Endothelial cell of umbilical vein (primary cell): ENCODE data around the gene TSSC4.

Experiments used
- EZH2 ChIP-seq: IDR thresholded peaks from 2 replicates; pipeline ENCODE4 v1.6.1; 2012; ENCODE audit warnings: borderline replicate concordance, low read depth, mild to moderate bottlenecking, moderate library complexity, low read length, inconsistent platforms; ENCODE audit not compliant: severe bottlenecking
- JUN ChIP-seq: IDR thresholded peaks from 2 replicates; pipeline ENCODE4 v1.6.1; 2011; ENCODE audit warnings: borderline replicate concordance, low read depth; ENCODE audit not compliant: insufficient read length, insufficient read depth
- MYC ChIP-seq: IDR thresholded peaks from one replicate; pipeline ENCODE4 v1.6.1; 2011; ENCODE audit warnings: mild to moderate bottlenecking, low read depth, low read length
- POLR2A ChIP-seq: IDR thresholded peaks from 2 replicates; pipeline ENCODE4 v1.6.1; 2012; ENCODE audit warnings: low read depth, mild to moderate bottlenecking, control low read depth, low read length
- POLR2AphosphoS5 ChIP-seq: IDR thresholded peaks from 2 replicates; pipeline ENCODE4 v1.6.1; 2012; ENCODE audit warnings: low read depth, mild to moderate bottlenecking, control low read depth, low read length, moderate library complexity; ENCODE audit not compliant: insufficient read depth
- TF ChIP-seq, protein P1 (sequence below): IDR thresholded peaks from 2 replicates; pipeline ENCODE4 v1.6.1; 2011; ENCODE audit not compliant: insufficient read depth, insufficient read length
- TF ChIP-seq, protein P2 (sequence below), 2 donors: IDR thresholded peaks; 1 replicate in 1 of 2; 2 replicates in 1 of 2; pipeline ENCODE4 v1.5.1; 2011; ENCODE audit warnings: low read length in 2 of 2, mild to moderate bottlenecking in 2 of 2, moderate library complexity in 2 of 2, control low read depth in 1 of 2, inconsistent platforms in 1 of 2, low read depth in 1 of 2; ENCODE audit not compliant: insufficient read depth in 1 of 2; ENCODE audit errors: extremely low read depth in 1 of 2

DNA sequence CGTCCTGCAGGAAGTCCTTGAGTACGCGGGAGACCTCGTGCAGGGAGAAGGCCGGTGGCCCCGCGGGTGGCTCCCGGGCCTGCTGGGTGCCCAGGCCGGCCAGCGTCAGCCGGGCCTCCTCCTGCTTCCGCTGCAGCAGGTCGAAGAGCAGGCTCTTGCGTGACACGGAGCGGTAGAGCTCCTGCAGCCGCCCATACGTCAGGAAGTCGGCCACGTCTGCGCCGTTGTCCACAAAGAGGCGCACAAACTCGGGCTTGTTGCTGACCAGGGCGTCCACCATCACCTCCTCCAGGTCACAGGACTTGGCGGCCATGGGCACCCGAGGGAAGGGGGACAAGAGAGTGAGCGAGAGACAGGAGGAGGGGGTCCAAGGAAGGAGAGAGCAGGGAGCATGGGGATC, 14.6 kb downstream of the TSSC4 start:
- TF ChIP-seq MYC (no peak), POLR2AphosphoS5 (no peak), EZH2 (no peak), JUN (no peak), POLR2A (no peak)
- TF ChIP-seq, protein P1, sequence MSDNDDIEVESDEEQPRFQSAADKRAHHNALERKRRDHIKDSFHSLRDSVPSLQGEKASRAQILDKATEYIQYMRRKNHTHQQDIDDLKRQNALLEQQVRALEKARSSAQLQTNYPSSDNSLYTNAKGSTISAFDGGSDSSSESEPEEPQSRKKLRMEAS = no peak
- TF ChIP-seq, protein P2, sequence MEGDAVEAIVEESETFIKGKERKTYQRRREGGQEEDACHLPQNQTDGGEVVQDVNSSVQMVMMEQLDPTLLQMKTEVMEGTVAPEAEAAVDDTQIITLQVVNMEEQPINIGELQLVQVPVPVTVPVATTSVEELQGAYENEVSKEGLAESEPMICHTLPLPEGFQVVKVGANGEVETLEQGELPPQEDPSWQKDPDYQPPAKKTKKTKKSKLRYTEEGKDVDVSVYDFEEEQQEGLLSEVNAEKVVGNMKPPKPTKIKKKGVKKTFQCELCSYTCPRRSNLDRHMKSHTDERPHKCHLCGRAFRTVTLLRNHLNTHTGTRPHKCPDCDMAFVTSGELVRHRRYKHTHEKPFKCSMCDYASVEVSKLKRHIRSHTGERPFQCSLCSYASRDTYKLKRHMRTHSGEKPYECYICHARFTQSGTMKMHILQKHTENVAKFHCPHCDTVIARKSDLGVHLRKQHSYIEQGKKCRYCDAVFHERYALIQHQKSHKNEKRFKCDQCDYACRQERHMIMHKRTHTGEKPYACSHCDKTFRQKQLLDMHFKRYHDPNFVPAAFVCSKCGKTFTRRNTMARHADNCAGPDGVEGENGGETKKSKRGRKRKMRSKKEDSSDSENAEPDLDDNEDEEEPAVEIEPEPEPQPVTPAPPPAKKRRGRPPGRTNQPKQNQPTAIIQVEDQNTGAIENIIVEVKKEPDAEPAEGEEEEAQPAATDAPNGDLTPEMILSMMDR (IDR thresholded peaks at IDR 0.05; ENCODE audit: extremely low read depth in 1 of 2, insufficient read depth in 1 of 2, low read depth in 1 of 2, low read length in 2 of 2) = no peak
